ENCODE results near the gene WASF2. TPM values are rescaled to one million over a fixed set of nuclear protein-coding genes. Genes with fewer than 3 reads are reported as not detected.

Gene WASF2
- total and polyA plus RNA-seq, 2 of the 13 experiments (the other 11 are each of a cell fraction or from before 2014, with no cell fraction given): 10.4 to 27.7 TPM

GRCh38 chr1:27392778-27393635 lies 97.0 kb downstream of the WASF2 start:
- WGBS (ENCODE audit: low lambda C conversion rate): 41% methylated on average over 18 of the region's 30 CpGs

More at GRCh38 chr1:27392778-27393635, 97.0 kb downstream of the WASF2 start:
- peak overlapping the region; percentile 9 for H3K27ac ChIP-seq (ENCODE audit: extremely low read length, insufficient read depth, low read length)
- no peaks in the 10 kb centered on the region for H3K36me3 ChIP-seq (replicated peaks in 1 of 2; ENCODE audit: control insufficient read depth in 1 of 2, insufficient read depth in 2 of 2, low read length in 2 of 2)
- peaks cover 28% of the 10 kb centered on the region for H3K4me1 ChIP-seq (ENCODE audit: insufficient read depth, low read length)
- intact Hi-C loops (cut with micrococcal nuclease; ENCODE audit: unreplicated experiment): loop anchor here (2.0 to 10.0 kb wide), 2 partner anchors 214 to 272 kb away; no protein-coding TSS in a partner anchor
- H3K79me2 ChIP-seq (ENCODE audit: insufficient read depth, low read length): no peaks in the 10 kb centered on the region
- H3K9ac ChIP-seq (ENCODE audit: insufficient read depth, low read depth, low read length): peak overlapping the region; percentile 71
- in situ Hi-C loops (cut with HindIII; ENCODE audit: extremely low pct_ligation_motif_present, low pct_unique_long_range_greater_than_20kb): loop anchor here (5.0 kb wide), 4 partner anchors 36 to 281 kb away; no protein-coding TSS in a partner anchor
- ChIA-PET POLR2A (no interaction called here), CTCF (ENCODE audit: low intra/inter-chr PET ratio, low total read pairs) (interaction anchor here (1.5 to 2.2 kb wide), 2 partner anchors 92 to 213 kb away, joined by 6 to 7 read pairs; no protein-coding TSS in a partner anchor)
- peaks cover 0 to 2% of the 10 kb centered on the region in 2 experiments; a peak in 2 of 5 replicates for H3K27me3 ChIP-seq (ENCODE audit: control insufficient read depth in 1 of 2, insufficient read depth in 2 of 2, low read length in 2 of 2)
- no TSS peak for BruUV-seq (replicated peaks)
- H3K4me2 ChIP-seq (ENCODE audit: low read depth, low read length): peak overlapping the region; percentile 90
- peak overlapping the region; percentile 71 to 85 (median 72); a peak in 5 of 6 replicates for H3K4me3 ChIP-seq (replicated peaks in 1 of 3; ENCODE audit: insufficient read depth in 1 of 3, low read depth in 2 of 3, low read length in 3 of 3)
- DNase-seq (ENCODE audit: low spot score) (no peak), FAIRE-seq (no peak), ATAC-seq (peak; percentile 26)
- no peaks in the 10 kb centered on the region for H3K9me3 ChIP-seq (ENCODE audit: low read length)
- H2AFZ ChIP-seq (ENCODE audit: low read length): no peak overlapping the region
- TF ChIP-seq ARNT2 (CRISPR knock-in tag; IDR thresholded peaks at IDR 0.05; ENCODE audit: low read depth): 0 out of 2 replicates have a peak, but pooled peaks have one; percentile 14
- peak; percentile 2; the same call in 1 of the 2 replicates for TF ChIP-seq ZNF350 (CRISPR knock-in tag; IDR thresholded peaks at IDR 0.05; ENCODE audit: borderline replicate concordance, low read depth)
- 0 out of 2 replicates have a peak, but pooled peaks have one; percentile 19 for TF ChIP-seq GFI1 (CRISPR knock-in tag; IDR thresholded peaks at IDR 0.05; ENCODE audit: borderline replicate concordance)
- TF ChIP-seq, protein P1, sequence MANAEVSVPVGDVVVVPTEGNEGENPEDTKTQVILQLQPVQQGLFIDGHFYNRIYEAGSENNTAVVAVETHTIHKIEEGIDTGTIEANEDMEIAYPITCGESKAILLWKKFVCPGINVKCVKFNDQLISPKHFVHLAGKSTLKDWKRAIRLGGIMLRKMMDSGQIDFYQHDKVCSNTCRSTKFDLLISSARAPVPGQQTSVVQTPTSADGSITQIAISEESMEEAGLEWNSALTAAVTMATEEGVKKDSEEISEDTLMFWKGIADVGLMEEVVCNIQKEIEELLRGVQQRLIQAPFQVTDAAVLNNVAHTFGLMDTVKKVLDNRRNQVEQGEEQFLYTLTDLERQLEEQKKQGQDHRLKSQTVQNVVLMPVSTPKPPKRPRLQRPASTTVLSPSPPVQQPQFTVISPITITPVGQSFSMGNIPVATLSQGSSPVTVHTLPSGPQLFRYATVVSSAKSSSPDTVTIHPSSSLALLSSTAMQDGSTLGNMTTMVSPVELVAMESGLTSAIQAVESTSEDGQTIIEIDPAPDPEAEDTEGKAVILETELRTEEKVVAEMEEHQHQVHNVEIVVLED (CRISPR knock-in tag; IDR thresholded peaks at IDR 0.05; ENCODE audit: borderline replicate concordance): 0 out of 2 replicates have a peak, but pooled peaks have one; percentile 0
- TF ChIP-seq PHF8 (CRISPR knock-in tag; IDR thresholded peaks at IDR 0.05): 0 out of 2 replicates have a peak, but pooled peaks have one; percentile 8
- 0 out of 2 replicates have a peak, but pooled peaks have one; percentile 32 for TF ChIP-seq HDAC1 (CRISPR knock-in tag; IDR thresholded peaks at IDR 0.05)
- TF ChIP-seq ZBTB1 (CRISPR knock-in tag; IDR thresholded peaks at IDR 0.05; ENCODE audit: borderline replicate concordance): no peak
- TF ChIP-seq MAZ (IDR thresholded peaks at IDR 0.05; ENCODE audit: borderline replicate concordance, low read depth, low read length): 0 out of 2 replicates have a peak, but pooled peaks have one; percentile 11
- no peak for TF ChIP-seq MAZ (CRISPR knock-in tag; IDR thresholded peaks at IDR 0.05; ENCODE audit: low read depth)
- TF ChIP-seq, protein P2, sequence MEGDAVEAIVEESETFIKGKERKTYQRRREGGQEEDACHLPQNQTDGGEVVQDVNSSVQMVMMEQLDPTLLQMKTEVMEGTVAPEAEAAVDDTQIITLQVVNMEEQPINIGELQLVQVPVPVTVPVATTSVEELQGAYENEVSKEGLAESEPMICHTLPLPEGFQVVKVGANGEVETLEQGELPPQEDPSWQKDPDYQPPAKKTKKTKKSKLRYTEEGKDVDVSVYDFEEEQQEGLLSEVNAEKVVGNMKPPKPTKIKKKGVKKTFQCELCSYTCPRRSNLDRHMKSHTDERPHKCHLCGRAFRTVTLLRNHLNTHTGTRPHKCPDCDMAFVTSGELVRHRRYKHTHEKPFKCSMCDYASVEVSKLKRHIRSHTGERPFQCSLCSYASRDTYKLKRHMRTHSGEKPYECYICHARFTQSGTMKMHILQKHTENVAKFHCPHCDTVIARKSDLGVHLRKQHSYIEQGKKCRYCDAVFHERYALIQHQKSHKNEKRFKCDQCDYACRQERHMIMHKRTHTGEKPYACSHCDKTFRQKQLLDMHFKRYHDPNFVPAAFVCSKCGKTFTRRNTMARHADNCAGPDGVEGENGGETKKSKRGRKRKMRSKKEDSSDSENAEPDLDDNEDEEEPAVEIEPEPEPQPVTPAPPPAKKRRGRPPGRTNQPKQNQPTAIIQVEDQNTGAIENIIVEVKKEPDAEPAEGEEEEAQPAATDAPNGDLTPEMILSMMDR (CRISPR knock-in tag; IDR thresholded peaks at IDR 0.05): peak; percentile 57
- TF ChIP-seq CCDC6 (CRISPR knock-in tag; IDR thresholded peaks at IDR 0.05): peak; percentile 12; the same call in 1 of the 2 replicates
- TF ChIP-seq RBM39 (IDR thresholded peaks at IDR 0.05; ENCODE audit: low read depth, low read length, poor library complexity, severe bottlenecking): no peak
- 0 out of 2 replicates have a peak, but pooled peaks have one; percentile 1 for TF ChIP-seq ZNF816 (CRISPR knock-in tag; IDR thresholded peaks at IDR 0.05; ENCODE audit: borderline replicate concordance)
- TF ChIP-seq ZNF891 (CRISPR knock-in tag; IDR thresholded peaks at IDR 0.05): no peak
- no peak for TF ChIP-seq KLF9 (CRISPR knock-in tag; IDR thresholded peaks at IDR 0.05; ENCODE audit: low read depth)
- TF ChIP-seq, protein P3, sequence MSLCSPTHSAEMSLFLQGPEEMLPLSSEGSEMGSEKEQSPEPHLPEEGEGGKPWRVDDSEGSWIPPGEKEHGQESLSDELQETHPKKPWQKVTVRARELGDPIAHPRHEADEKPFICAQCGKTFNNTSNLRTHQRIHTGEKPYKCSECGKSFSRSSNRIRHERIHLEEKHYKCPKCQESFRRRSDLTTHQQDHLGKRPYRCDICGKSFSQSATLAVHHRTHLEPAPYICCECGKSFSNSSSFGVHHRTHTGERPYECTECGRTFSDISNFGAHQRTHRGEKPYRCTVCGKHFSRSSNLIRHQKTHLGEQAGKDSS (CRISPR knock-in tag; IDR thresholded peaks at IDR 0.05; ENCODE audit: borderline replicate concordance, low read depth): no peak
- no peak for TF ChIP-seq ZMAT3 (CRISPR knock-in tag; conservative IDR thresholded peaks at IDR 0.05)
- H4K20me1 ChIP-seq (ENCODE audit: insufficient read depth, low read length): no peaks in the 10 kb centered on the region
